ENCODE measurements around the gene OSGIN1.

Gene OSGIN1

DNA sequence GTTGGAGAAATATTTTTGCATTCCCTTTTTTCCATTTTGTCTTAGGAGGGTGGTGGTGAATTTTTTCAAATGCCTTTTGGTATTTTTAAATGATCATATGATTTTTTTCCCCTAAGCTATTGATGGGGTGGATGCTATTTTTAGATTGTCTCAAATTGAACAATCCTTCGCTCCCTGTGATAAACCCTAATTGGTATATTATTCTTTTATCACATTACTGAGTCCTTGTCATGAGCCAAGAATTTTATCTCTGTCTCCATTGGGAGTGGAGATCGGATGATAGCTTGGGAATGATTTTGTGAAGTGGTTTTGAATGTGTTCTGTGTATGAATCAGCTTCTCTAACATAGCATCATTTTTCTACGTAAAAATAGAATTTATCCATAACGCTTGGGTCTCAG is 30.5 kb downstream of the OSGIN1 start:
- Histone ChIP-seq H3K4me2 (ENCODE audit: low read length) (no peak overlapping the region), H3K4me1 (ENCODE audit: low read length) (no peaks in the 10 kb centered on the region), H3K27me3 (ENCODE audit: low read depth, low read length) (peaks cover 16% of the 10 kb centered on the region), H3K4me3 (ENCODE audit: low read length) (no peak overlapping the region), H3K27ac (ENCODE audit: low read length) (no peak overlapping the region), H3K79me2 (ENCODE audit: low read length) (no peaks in the 10 kb centered on the region), H4K20me1 (ENCODE audit: insufficient read depth, low read length) (no peaks in the 10 kb centered on the region), H3K9me3 (ENCODE audit: insufficient read depth, low read length) (no peaks in the 10 kb centered on the region), H3K36me3 (replicated peaks; ENCODE audit: low read depth, low read length) (no peaks in the 10 kb centered on the region), H2AFZ (ENCODE audit: low read depth, low read length) (no peak overlapping the region), H3K9ac (ENCODE audit: low read length) (no peak overlapping the region)
- TF ChIP-seq EZH2phosphoT487 (IDR thresholded peaks at IDR 0.05; ENCODE audit: low read depth): no peak
- TF ChIP-seq, protein P1, sequence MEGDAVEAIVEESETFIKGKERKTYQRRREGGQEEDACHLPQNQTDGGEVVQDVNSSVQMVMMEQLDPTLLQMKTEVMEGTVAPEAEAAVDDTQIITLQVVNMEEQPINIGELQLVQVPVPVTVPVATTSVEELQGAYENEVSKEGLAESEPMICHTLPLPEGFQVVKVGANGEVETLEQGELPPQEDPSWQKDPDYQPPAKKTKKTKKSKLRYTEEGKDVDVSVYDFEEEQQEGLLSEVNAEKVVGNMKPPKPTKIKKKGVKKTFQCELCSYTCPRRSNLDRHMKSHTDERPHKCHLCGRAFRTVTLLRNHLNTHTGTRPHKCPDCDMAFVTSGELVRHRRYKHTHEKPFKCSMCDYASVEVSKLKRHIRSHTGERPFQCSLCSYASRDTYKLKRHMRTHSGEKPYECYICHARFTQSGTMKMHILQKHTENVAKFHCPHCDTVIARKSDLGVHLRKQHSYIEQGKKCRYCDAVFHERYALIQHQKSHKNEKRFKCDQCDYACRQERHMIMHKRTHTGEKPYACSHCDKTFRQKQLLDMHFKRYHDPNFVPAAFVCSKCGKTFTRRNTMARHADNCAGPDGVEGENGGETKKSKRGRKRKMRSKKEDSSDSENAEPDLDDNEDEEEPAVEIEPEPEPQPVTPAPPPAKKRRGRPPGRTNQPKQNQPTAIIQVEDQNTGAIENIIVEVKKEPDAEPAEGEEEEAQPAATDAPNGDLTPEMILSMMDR (IDR thresholded peaks at IDR 0.05; ENCODE audit: low read depth, low read length): no peak

DNA sequence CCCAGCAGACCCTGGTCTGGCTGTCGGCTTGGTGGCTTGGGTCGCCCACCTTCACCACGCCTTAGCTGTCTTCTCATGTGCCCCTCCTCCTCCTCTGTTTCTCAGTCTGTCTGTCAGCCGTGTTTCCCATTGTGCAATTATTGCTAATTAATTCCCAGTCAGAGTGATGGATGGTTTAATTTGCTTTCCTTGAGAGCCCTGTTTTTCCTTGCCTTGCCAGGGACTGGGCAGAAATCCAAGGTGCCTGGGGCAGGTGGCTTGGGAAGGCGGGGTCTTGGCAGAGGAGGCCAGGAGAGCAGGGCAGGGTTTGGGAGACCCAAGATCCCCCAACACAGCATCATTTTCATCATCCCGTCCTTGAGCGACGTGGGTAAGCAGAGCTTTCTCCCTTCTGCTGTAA is 36.3 kb downstream of the OSGIN1 start:
- Histone ChIP-seq H3K4me1 (ENCODE audit: low read length) (no peaks in the 10 kb centered on the region), H3K9me3 (ENCODE audit: insufficient read depth, low read length) (no peaks in the 10 kb centered on the region), H3K27me3 (ENCODE audit: low read depth, low read length) (peaks cover 27% of the 10 kb centered on the region), H3K9ac (ENCODE audit: low read length) (no peak overlapping the region), H3K79me2 (ENCODE audit: low read length) (no peaks in the 10 kb centered on the region), H2AFZ (ENCODE audit: low read depth, low read length) (no peak overlapping the region), H4K20me1 (ENCODE audit: insufficient read depth, low read length) (no peaks in the 10 kb centered on the region), H3K4me3 (ENCODE audit: low read length) (no peak overlapping the region), H3K27ac (ENCODE audit: low read length) (no peak overlapping the region), H3K36me3 (replicated peaks; ENCODE audit: low read depth, low read length) (no peaks in the 10 kb centered on the region), H3K4me2 (ENCODE audit: low read length) (no peak overlapping the region)
- no peak for TF ChIP-seq EZH2phosphoT487 (IDR thresholded peaks at IDR 0.05; ENCODE audit: low read depth)
- TF ChIP-seq, protein P1 (IDR thresholded peaks at IDR 0.05; ENCODE audit: low read depth, low read length): no peak

DNA sequence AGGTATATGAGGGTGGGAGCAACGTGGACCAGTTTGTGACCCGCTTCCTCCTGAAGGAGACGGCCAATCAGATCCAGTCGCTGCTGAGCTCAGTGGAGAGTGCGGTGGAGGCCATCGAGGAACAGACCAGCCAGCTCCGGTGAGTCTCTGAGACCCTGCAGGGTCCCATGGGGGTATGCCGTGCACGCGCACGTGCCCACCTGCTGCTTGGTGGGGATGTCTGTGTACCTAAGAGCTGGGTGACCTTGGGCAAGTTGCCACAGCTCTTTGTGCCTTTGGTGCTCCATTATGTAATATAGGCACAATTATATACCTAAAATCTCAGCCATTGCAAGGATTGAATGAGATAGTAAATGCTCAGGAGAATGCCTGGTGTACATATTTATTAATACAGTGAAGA is 37.5 kb downstream of the OSGIN1 start:
- peaks cover 27% of the 10 kb centered on the region for H3K27me3 ChIP-seq (ENCODE audit: low read depth, low read length)
- TF ChIP-seq EZH2phosphoT487 (IDR thresholded peaks at IDR 0.05; ENCODE audit: low read depth): no peak
- TF ChIP-seq, protein P1 (IDR thresholded peaks at IDR 0.05; ENCODE audit: low read depth, low read length): no peak
- no peak overlapping the region for H3K27ac ChIP-seq (ENCODE audit: low read length)
- H3K36me3 ChIP-seq (replicated peaks; ENCODE audit: low read depth, low read length): no peaks in the 10 kb centered on the region
- H2AFZ ChIP-seq (ENCODE audit: low read depth, low read length): no peak overlapping the region
- no peaks in the 10 kb centered on the region for H3K79me2 ChIP-seq (ENCODE audit: low read length)
- H3K4me1 ChIP-seq (ENCODE audit: low read length): no peaks in the 10 kb centered on the region
- H4K20me1 ChIP-seq (ENCODE audit: insufficient read depth, low read length): no peaks in the 10 kb centered on the region
- H3K4me2 ChIP-seq (ENCODE audit: low read length): no peak overlapping the region
- no peak overlapping the region for H3K9ac ChIP-seq (ENCODE audit: low read length)
- H3K4me3 ChIP-seq (ENCODE audit: low read length): no peak overlapping the region
- no peaks in the 10 kb centered on the region for H3K9me3 ChIP-seq (ENCODE audit: insufficient read depth, low read length)

DNA sequence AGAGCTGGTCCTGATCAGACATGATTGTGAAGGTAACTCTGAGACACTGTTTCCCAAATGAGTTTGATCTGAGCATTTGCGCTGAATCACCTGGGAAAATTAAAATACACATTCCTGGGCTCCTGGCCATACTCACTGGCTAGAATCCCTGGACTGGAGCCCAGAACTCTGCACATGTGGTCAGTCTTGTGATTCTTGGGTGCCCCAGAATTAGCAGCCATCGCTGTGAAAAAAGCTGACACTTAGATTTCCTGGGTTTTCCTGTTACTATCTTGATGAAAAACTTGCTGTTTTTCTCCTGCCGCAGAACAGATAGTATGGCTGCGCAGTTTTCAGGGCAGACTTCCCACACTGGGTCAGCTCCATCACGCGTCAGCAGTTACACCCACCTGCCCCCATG is 39.6 kb downstream of the OSGIN1 start:
- Histone ChIP-seq H3K27ac (ENCODE audit: low read length) (no peak overlapping the region), H3K36me3 (replicated peaks; ENCODE audit: low read depth, low read length) (no peaks in the 10 kb centered on the region), H3K4me3 (ENCODE audit: low read length) (no peak overlapping the region), H3K4me1 (ENCODE audit: low read length) (no peaks in the 10 kb centered on the region), H3K9me3 (ENCODE audit: insufficient read depth, low read length) (no peaks in the 10 kb centered on the region), H3K4me2 (ENCODE audit: low read length) (no peak overlapping the region), H3K9ac (ENCODE audit: low read length) (no peak overlapping the region), H2AFZ (ENCODE audit: low read depth, low read length) (no peak overlapping the region), H3K79me2 (ENCODE audit: low read length) (no peaks in the 10 kb centered on the region), H4K20me1 (ENCODE audit: insufficient read depth, low read length) (no peaks in the 10 kb centered on the region), H3K27me3 (ENCODE audit: low read depth, low read length) (peaks cover 18% of the 10 kb centered on the region)
- TF ChIP-seq, protein P1 (IDR thresholded peaks at IDR 0.05; ENCODE audit: low read depth, low read length): no peak
- TF ChIP-seq EZH2phosphoT487 (IDR thresholded peaks at IDR 0.05; ENCODE audit: low read depth): no peak
